Stimulated activated CD8-positive, alpha-beta memory T cell treated with anti-CD3 and anti-CD28 coated beads, Interleukin-7, amount 100 ng/mL, for 48 hours (primary cell): ENCODE measurements around the gene CDC42BPB.
"Not testable (repeated sequence)": the region's sequence is repeated elsewhere in the genome, so short reads cannot be mapped to it uniquely, and the experiment has no call there.

Experiments used
- DNase-seq, 2 donors: peaks; one replicate each; pipeline ENCODE4 v3.0.0-alpha.2; 2020; ENCODE audit warnings: low read depth in 1 of 2; ENCODE audit errors: extremely low read depth in 1 of 2

Gene CDC42BPB

DNA sequence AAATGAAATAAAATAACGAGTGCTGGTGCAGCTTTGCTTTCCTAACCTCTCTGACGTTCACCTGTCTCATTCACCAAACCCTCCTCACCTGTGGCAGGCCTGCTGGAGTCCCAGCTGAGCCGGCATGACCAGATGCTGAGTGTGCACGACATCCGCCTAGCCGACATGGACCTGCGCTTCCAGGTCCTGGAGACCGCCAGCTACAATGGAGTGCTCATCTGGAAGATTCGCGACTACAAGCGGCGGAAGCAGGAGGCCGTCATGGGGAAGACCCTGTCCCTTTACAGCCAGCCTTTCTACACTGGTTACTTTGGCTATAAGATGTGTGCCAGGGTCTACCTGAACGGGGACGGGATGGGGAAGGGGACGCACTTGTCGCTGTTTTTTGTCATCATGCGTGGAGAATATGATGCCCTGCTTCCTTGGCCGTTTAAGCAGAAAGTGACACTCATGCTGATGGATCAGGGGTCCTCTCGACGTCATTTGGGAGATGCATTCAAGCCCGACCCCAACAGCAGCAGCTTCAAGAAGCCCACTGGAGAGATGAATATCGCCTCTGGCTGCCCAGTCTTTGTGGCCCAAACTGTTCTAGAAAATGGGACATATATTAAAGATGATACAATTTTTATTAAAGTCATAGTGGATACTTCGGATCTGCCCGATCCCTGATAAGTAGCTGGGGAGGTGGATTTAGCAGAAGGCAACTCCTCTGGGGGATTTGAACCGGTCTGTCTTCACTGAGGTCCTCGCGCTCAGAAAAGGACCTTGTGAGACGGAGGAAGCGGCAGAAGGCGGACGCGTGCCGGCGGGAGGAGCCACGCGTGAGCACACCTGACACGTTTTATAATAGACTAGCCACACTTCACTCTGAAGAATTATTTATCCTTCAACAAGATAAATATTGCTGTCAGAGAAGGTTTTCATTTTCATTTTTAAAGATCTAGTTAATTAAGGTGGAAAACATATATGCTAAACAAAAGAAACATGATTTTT is 151.9 kb downstream of the CDC42BPB start:
- DNase-seq, result no peak

DNA sequence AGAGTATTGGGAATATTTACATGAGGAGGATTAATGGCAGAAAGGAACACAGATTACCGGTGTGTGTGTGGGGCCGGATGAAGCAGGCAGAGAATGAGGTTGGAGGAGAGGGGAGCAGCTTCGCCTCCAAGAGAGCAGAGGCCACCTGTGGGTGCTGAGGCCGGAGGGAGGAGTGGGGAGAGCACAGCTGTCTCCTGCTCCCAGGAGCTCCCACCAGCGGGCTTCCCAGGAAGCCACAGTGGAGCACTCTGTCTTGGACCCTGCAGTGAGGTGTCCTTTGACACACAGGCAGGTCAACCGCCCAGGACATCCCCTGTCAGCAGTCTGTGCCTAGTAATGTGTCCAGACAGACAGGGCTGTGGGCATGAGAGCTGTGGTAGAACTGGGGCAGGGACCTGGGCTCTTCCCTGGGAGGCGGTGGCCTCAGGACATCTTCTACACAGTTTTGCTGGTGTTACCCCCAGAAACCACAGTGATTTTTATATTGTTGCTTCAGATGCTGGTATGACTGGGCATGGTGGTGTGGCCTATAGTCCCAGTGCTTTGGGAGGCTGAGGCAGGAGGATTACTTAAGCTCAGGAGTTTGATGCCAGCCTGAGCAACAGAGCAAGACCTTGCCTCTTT is 153.3 kb downstream of the CDC42BPB start:
- DNase-seq, result no peak

DNA sequence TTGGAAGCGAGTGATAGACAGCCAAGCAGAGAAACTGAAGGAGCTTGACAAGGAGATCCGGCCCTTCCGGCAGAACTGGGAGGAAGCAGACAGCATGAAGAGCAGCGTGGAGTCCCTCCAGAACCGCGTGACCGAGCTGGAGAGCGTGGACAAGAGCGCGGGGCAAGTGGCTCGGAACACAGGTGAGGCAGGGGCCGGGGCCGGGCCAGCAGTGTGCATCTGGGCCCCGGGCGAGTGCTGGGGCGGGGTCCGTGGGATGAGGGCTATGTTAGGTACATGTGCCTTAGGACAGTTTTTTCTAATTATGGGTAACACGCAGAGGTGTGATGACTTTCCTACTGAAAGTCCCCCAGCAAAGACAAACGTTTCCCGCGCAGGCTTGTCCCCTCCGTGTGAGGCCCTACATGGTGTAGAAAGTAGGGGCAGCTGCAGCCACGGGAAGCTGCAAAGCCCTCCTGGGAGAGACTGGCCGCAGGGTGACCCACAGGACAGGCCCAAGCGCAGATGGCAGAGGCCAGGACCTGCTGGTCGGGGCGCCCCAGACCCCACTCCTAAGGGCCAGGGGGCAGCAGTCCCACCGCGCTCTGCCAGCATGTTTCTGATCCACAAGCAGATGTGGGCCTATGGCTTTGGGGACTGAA is 154.0 kb downstream of the CDC42BPB start:
- DNase-seq, result no peak

GRCh38 chr14:102902523-102903247 is 154.7 kb downstream of the CDC42BPB start:
- no peak for DNase-seq

DNA sequence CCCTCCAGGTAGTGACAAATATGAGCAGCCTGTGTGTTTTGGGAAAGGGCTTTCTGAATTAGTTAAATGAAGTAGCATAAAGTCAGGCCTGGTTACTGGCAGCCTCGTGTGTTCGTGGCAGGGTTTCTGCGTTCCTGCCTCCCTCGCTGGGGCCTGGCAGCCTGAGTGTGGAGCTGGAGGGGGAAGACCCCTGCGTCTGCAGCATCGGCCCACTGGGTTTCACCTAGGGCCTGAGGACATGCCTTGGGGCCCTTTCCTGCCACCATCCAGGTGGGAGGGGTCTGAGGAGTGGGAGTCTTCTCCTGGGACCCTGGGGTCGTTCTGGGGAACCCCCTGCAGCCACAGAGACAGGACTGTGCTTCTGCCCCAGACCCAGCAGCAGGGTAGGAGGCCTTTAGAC is 155.3 kb downstream of the CDC42BPB start:
- DNase-seq, result no peak

- no peak for DNase-seq
Observed at GRCh38 chr14:102901633-102902032, 155.7 kb downstream of the CDC42BPB start.

DNA sequence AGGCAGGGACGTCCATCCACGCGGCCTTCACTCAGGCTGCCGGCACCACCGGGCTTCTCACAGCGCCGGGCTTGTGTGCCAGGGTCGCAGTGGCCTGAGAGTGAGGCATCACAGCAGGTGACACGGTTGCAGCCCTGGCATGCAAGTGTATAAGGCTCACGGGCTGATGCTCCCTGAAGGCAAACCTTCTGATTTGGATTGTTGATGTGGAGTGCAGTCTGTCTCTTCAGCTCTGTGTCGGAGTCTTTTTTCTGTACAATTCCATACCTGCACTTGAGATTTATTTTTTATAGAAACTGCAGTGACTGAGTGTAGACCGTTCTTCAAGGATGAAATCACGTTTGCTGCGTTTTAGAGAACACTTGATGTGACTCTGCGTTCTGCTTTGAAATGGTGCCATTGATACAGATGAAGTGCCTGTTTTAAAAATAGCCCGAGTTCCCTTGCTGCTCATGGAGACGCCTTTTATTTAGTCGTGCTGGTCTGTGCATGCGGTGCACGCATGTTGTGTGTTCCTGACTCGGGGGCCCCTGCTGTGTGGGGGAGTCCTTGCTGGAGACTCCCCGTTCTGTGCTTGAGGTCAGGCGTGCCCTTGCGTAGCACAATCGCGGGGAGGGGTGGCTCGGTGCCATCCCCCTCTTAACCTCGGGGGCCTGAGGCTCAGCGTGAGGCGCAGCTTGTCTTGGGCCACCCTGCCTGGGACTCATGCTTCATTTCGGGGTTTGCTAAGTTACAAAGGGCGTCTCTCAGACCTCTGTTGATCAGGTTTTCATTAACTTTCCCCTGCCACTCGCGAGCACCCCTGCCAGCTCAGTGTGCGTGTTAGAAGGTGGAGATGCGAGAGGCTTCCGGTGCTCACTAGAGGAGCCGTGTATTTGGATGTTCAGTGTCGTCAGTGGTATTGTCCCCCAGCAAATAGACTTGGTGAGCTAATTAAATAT is 156.4 kb downstream of the CDC42BPB start:
- no peak for DNase-seq

DNA sequence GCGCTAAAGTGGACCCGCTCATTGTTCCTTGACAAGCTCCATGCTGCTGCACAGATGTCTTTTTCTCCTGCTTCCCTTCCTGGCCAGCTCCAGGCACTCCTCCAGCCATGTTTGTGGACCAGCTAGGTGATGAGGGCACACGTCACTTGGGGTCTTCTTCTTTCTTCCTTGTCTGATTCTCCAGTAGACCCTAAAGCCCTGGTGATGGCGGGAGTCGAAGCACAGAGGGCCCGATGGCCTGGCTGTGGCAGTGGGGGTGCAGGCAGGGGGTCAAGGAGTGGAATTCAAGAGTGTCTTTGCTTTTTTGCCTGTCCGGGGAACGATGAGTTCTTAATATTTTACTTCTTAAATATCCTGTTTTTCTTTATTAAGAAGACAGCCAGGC is 157.8 kb downstream of the CDC42BPB start:
- no peak for DNase-seq

- no peak for DNase-seq
Observed at GRCh38 chr14:102898776-102899515, 158.4 kb downstream of the CDC42BPB start.

DNA sequence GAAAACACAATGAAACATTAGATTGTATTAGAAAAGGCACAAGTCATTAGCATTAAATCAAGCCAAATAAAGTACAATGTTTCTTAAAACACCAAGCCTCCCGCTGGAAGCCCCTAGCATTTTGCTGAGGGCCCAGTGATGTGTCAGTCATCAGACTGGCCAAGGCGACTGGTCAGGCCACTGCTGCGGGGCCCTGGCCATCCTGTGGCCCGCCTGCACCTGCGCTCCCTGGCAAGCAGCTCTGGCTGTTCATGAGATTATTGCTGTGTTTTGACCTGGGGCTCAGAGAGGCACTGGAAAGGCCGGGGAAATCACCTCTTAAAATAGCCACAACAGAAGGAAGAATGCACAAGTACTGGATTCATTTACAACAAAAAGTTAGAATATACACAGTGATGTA is 159.1 kb downstream of the CDC42BPB start:
- DNase-seq, result no peak

DNA sequence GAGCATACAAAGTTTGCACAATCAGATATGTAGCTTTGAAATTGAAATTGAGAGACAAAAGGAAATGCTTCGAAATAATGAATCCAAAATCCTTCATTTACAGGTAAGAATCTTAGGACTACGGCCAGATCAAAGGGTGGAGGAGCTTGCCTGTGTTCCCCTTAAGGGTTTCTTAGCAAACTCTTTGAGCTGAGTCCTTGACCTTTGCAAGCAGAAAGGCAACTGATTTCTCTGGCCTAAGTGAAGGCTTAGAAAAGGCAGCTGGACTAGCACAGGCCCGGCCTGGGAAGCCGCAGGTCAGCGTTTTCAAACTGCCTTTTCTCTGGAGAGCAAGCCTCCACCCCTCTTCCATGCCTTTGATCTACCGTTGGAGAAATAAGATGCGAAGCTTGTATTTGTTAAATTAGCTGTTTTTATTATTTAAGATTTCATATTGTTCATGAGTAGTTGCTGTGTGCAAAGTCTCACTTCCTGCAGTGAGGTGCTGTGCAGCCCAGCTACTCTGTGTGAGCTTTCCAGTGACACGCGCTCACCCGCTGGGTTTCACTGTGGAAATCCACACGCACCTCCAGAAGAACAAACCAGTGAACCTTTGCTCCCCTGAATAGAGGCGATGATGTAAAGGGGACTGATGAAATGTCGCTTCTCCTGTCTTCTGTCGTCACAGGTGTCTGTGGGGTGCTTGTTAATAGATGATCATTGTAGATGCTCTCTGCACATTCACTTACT is 159.9 kb downstream of the CDC42BPB start:
- no peak for DNase-seq

GRCh38 chr14:102896735-102897134 is 160.6 kb downstream of the CDC42BPB start:
- DNase-seq, result not testable (repeated sequence)

DNA sequence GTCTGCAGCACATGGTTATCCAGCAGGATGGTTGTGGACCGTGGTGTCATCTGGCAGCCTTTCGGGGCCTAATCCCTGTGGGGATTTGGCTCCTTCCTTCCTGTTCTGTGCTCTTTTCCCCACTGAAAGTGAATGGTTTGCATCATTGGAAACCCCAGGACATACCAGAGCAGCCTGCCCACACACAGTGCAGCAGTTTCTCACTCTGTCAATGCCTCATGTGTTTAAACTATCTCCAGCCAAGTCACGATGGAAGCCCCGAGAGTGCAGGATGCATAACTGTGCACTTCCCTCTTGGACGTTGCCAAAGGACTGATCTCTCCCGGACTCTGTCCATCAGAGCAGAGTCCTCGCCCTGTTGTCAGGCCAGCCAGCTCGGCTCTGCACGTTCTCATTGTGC is 163.9 kb downstream of the CDC42BPB start:
- no peak for DNase-seq

DNA sequence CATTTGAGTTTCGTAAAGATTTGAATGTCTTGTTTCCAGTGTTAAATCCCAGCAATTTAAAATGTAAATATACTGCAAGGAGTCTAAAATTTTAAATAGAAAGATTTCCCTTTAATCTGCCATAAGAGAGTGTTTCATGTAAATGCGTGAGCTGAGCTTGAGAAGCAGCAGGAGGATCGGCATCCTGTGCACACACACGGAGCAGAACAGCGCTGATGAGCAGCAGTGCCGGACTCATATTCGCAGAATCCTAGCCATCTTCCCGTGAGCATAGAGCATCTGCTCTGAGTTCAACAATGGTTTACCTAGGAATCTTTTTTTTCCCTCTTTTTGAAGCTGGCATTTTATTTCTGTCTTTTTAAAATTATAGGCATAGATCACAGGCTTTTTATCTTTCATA is 164.7 kb downstream of the CDC42BPB start:
- DNase-seq, result no peak

GRCh38 chr14:102891556-102891955 is 165.8 kb downstream of the CDC42BPB start:
- DNase-seq, result no peak

GRCh38 chr14:102891111-102891510 is 166.2 kb downstream of the CDC42BPB start:
- no peak for DNase-seq

DNA sequence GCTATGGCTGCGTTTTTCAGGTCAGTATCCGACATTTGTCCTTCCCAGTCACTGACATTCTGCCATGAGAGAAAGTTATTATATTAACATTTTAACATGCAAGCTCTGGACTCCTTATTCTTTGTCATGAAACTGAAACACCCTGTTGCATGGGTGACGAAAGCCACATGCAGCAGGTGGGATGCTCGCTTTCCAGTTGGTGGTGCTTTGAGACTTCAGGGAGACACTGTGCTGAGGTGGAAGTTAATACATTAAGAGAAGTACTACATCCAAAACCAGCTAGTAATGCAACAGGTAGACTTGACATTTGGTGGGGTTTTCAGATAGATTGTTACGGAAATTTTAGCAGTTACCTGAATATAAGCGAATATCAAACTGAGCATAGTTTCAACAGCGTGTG is 167.7 kb downstream of the CDC42BPB start:
- DNase-seq, result no peak

DNA sequence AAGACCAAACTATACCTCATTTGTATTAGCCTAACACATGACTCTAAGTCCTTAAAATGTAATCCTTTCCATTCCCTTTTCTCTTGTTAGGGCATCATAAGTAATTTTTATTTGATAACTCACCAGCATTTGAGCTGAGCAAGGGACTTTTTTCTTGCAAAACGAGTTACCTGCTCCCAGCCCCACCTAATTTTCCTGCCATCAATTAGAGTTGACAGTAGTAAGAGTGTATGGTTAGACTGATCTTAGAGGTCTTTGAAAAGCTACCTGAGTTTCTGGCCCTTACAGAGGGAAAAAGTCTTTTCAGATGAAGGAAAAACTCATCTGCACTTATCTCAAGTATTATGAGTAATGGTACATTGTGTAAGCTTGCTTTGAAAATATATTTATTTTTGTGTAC is 168.6 kb downstream of the CDC42BPB start:
- DNase-seq, result no peak
